Measurements from ENCODE around the gene ADTRP.

The ADTRP gene

GRCh38 chr6:11782524-11782923 is 3.9 kb upstream of the ADTRP start:
- Histone ChIP-seq H3K9ac (ENCODE audit: low read length) (no peak overlapping the region), H3K9me3 (ENCODE audit: control insufficient read depth, low read length) (no peaks in the 10 kb centered on the region), H3K27me3 (ENCODE audit: control insufficient read depth, insufficient read depth, low read length) (no peaks in the 10 kb centered on the region), H3K36me3 (ENCODE audit: control insufficient read depth, insufficient read depth, low read length) (no peaks in the 10 kb centered on the region), H3K4me1 (ENCODE audit: control insufficient read depth, insufficient read depth, low read length) (peaks cover 34% of the 10 kb centered on the region), H3K4me3 (ENCODE audit: low read length) (no peak overlapping the region)

GRCh38 chr6:11780097-11780428 is 1.5 kb upstream of the ADTRP start:
- Histone ChIP-seq H3K9me3 (ENCODE audit: control insufficient read depth, low read length) (no peaks in the 10 kb centered on the region), H3K36me3 (ENCODE audit: control insufficient read depth, insufficient read depth, low read length) (no peaks in the 10 kb centered on the region), H3K27me3 (ENCODE audit: control insufficient read depth, insufficient read depth, low read length) (no peaks in the 10 kb centered on the region), H3K9ac (ENCODE audit: low read length) (no peak overlapping the region), H3K4me3 (ENCODE audit: low read length) (no peak overlapping the region), H3K4me1 (ENCODE audit: control insufficient read depth, insufficient read depth, low read length) (peaks cover 42% of the 10 kb centered on the region)

GRCh38 chr6:11779329-11780096 is 910 bp upstream of the ADTRP start:
- H3K4me3 ChIP-seq (ENCODE audit: low read length): no peak overlapping the region
- peaks cover 43% of the 10 kb centered on the region for H3K4me1 ChIP-seq (ENCODE audit: control insufficient read depth, insufficient read depth, low read length)
- peak overlapping the region; percentile 27 for H3K9ac ChIP-seq (ENCODE audit: low read length)
- no peaks in the 10 kb centered on the region for H3K36me3 ChIP-seq (ENCODE audit: control insufficient read depth, insufficient read depth, low read length)
- H3K9me3 ChIP-seq (ENCODE audit: control insufficient read depth, low read length): no peaks in the 10 kb centered on the region
- no peaks in the 10 kb centered on the region for H3K27me3 ChIP-seq (ENCODE audit: control insufficient read depth, insufficient read depth, low read length)

- H3K27me3 ChIP-seq (ENCODE audit: control insufficient read depth, insufficient read depth, low read length): no peaks in the 10 kb centered on the region
- no peak overlapping the region for H3K4me3 ChIP-seq (ENCODE audit: low read length)
- no peaks in the 10 kb centered on the region for H3K36me3 ChIP-seq (ENCODE audit: control insufficient read depth, insufficient read depth, low read length)
- H3K9ac ChIP-seq (ENCODE audit: low read length): peak overlapping the region; percentile 30
- no peaks in the 10 kb centered on the region for H3K9me3 ChIP-seq (ENCODE audit: control insufficient read depth, low read length)
- peaks cover 44% of the 10 kb centered on the region for H3K4me1 ChIP-seq (ENCODE audit: control insufficient read depth, insufficient read depth, low read length)
Measured at GRCh38 chr6:11778036-11778435, 567 bp downstream of the ADTRP start.

GRCh38 chr6:11775791-11776409 is 2.7 kb downstream of the ADTRP start:
- Histone ChIP-seq H3K4me3 (ENCODE audit: low read length) (no peak overlapping the region), H3K9me3 (ENCODE audit: control insufficient read depth, low read length) (no peaks in the 10 kb centered on the region), H3K9ac (ENCODE audit: low read length) (no peak overlapping the region), H3K4me1 (ENCODE audit: control insufficient read depth, insufficient read depth, low read length) (peaks cover 53% of the 10 kb centered on the region), H3K36me3 (ENCODE audit: control insufficient read depth, insufficient read depth, low read length) (no peaks in the 10 kb centered on the region), H3K27me3 (ENCODE audit: control insufficient read depth, insufficient read depth, low read length) (no peaks in the 10 kb centered on the region)

GRCh38 chr6:11774426-11774825 is 4.2 kb downstream of the ADTRP start:
- no peaks in the 10 kb centered on the region for H3K9me3 ChIP-seq (ENCODE audit: control insufficient read depth, low read length)
- H3K9ac ChIP-seq (ENCODE audit: low read length): no peak overlapping the region

GRCh38 chr6:11773581-11773980 is 5.0 kb downstream of the ADTRP start:
- Histone ChIP-seq H3K9me3 (ENCODE audit: control insufficient read depth, low read length) (no peaks in the 10 kb centered on the region), H3K36me3 (ENCODE audit: control insufficient read depth, insufficient read depth, low read length) (no peaks in the 10 kb centered on the region), H3K27me3 (ENCODE audit: control insufficient read depth, insufficient read depth, low read length) (no peaks in the 10 kb centered on the region), H3K9ac (ENCODE audit: low read length) (no peak overlapping the region), H3K4me3 (ENCODE audit: low read length) (no peak overlapping the region), H3K4me1 (ENCODE audit: control insufficient read depth, insufficient read depth, low read length) (peaks cover 58% of the 10 kb centered on the region)

More at GRCh38 chr6:11774426-11774825, 4.2 kb downstream of the ADTRP start:
- Histone ChIP-seq H3K4me3 (ENCODE audit: low read length) (no peak overlapping the region), H3K36me3 (ENCODE audit: control insufficient read depth, insufficient read depth, low read length) (no peaks in the 10 kb centered on the region), H3K4me1 (ENCODE audit: control insufficient read depth, insufficient read depth, low read length) (peaks cover 52% of the 10 kb centered on the region), H3K27me3 (ENCODE audit: control insufficient read depth, insufficient read depth, low read length) (no peaks in the 10 kb centered on the region)

- H3K9ac ChIP-seq (ENCODE audit: low read length): no peak overlapping the region
- no peaks in the 10 kb centered on the region for H3K27me3 ChIP-seq (ENCODE audit: control insufficient read depth, insufficient read depth, low read length)
- no peak overlapping the region for H3K4me3 ChIP-seq (ENCODE audit: low read length)
- H3K4me1 ChIP-seq (ENCODE audit: control insufficient read depth, insufficient read depth, low read length): peaks cover 64% of the 10 kb centered on the region
- no peaks in the 10 kb centered on the region for H3K9me3 ChIP-seq (ENCODE audit: control insufficient read depth, low read length)
- no peaks in the 10 kb centered on the region for H3K36me3 ChIP-seq (ENCODE audit: control insufficient read depth, insufficient read depth, low read length)
Measured at GRCh38 chr6:11773013-11773412, 5.6 kb downstream of the ADTRP start.

GRCh38 chr6:11772109-11772825 is 6.3 kb downstream of the ADTRP start:
- Histone ChIP-seq H3K9me3 (ENCODE audit: control insufficient read depth, low read length) (no peaks in the 10 kb centered on the region), H3K27me3 (ENCODE audit: control insufficient read depth, insufficient read depth, low read length) (no peaks in the 10 kb centered on the region), H3K4me3 (ENCODE audit: low read length) (no peak overlapping the region), H3K36me3 (ENCODE audit: control insufficient read depth, insufficient read depth, low read length) (no peaks in the 10 kb centered on the region), H3K4me1 (ENCODE audit: control insufficient read depth, insufficient read depth, low read length) (peaks cover 67% of the 10 kb centered on the region), H3K9ac (ENCODE audit: low read length) (no peak overlapping the region)

GRCh38 chr6:11771473-11772048 is 7.0 kb downstream of the ADTRP start:
- H3K9ac ChIP-seq (ENCODE audit: low read length): peak overlapping the region; percentile 30
- H3K27me3 ChIP-seq (ENCODE audit: control insufficient read depth, insufficient read depth, low read length): no peaks in the 10 kb centered on the region
- H3K4me1 ChIP-seq (ENCODE audit: control insufficient read depth, insufficient read depth, low read length): peaks cover 67% of the 10 kb centered on the region
- H3K4me3 ChIP-seq (ENCODE audit: low read length): no peak overlapping the region
- H3K36me3 ChIP-seq (ENCODE audit: control insufficient read depth, insufficient read depth, low read length): no peaks in the 10 kb centered on the region
- no peaks in the 10 kb centered on the region for H3K9me3 ChIP-seq (ENCODE audit: control insufficient read depth, low read length)

- Histone ChIP-seq H3K9me3 (ENCODE audit: control insufficient read depth, low read length) (no peaks in the 10 kb centered on the region), H3K27me3 (ENCODE audit: control insufficient read depth, insufficient read depth, low read length) (no peaks in the 10 kb centered on the region), H3K9ac (ENCODE audit: low read length) (peak overlapping the region; percentile 47), H3K4me3 (ENCODE audit: low read length) (no peak overlapping the region), H3K4me1 (ENCODE audit: control insufficient read depth, insufficient read depth, low read length) (peaks cover 62% of the 10 kb centered on the region), H3K36me3 (ENCODE audit: control insufficient read depth, insufficient read depth, low read length) (no peaks in the 10 kb centered on the region)
Measured at GRCh38 chr6:11770546-11771466, 7.8 kb downstream of the ADTRP start.

Measured in mucosa of stomach (tissue), 1 donor.